GM23338 (cell line): ENCODE measurements around the gene BICRA. TPM values are rescaled to one million over a fixed set of nuclear protein-coding genes. Genes with fewer than 3 reads are reported as not detected.
A peak's percentile ranks its signal among the peaks of the same experiment; 100 is the strongest.

Source experiments
- ATAC-seq: fragments of 200-7000 bp; cut with Tn5 transposase; 3 replicates; pipeline ENCODE4 v1.9.1; 2020
- DNase-seq: peaks from one replicate; pipeline ENCODE4 v3.0.0-alpha.2; 2015; ENCODE audit warnings: low spot score
- H2AFZ ChIP-seq: fragments of 200-600 bp; sonication (generic); 2 replicates; pipeline ENCODE4 v1.8.0; 2016; ENCODE audit warnings: antibody characterized with exemption, mild to moderate bottlenecking, moderate library complexity
- H3F3A ChIP-seq: fragments of 200-600 bp; sonication (generic); replicated peaks from 2 replicates; pipeline ENCODE4 v1.8.0; 2017; ENCODE audit warnings: antibody characterized with exemption, mixed run types, low read depth
- H3K27ac ChIP-seq: fragments of 200-600 bp; sonication (generic); 2 replicates; pipeline ENCODE4 v1.6.1; 2016; ENCODE audit warnings: low read depth
- H3K27me3 ChIP-seq: fragments of 200-600 bp; sonication (generic); 2 replicates; pipeline ENCODE4 v1.8.0; 2016; ENCODE audit warnings: mild to moderate bottlenecking, mixed run types, moderate library complexity; ENCODE audit not compliant: insufficient read depth
- H3K36me3 ChIP-seq: fragments of 200-600 bp; sonication (generic); 2 replicates; pipeline ENCODE4 v1.8.0; 2016; ENCODE audit warnings: mild to moderate bottlenecking; ENCODE audit not compliant: insufficient read depth
- H3K4me1 ChIP-seq: fragments of 200-600 bp; sonication (generic); 2 replicates; pipeline ENCODE4 v1.8.0; 2016; ENCODE audit warnings: mild to moderate bottlenecking, moderate library complexity; ENCODE audit not compliant: insufficient read depth
- H3K4me2 ChIP-seq: fragments of 200-600 bp; sonication (generic); 2 replicates; pipeline ENCODE4 v1.7.1; 2017; ENCODE audit warnings: mixed run types
- H3K4me3 ChIP-seq: fragments of 200-600 bp; sonication (generic); 2 replicates; pipeline ENCODE4 v1.6.1; 2016; ENCODE audit warnings: mixed run types
- H3K79me2 ChIP-seq: fragments of 200-600 bp; sonication (generic); replicated peaks from 2 replicates; pipeline ENCODE4 v1.8.0; 2017; ENCODE audit warnings: mild to moderate bottlenecking; ENCODE audit not compliant: insufficient read depth
- H3K9me2 ChIP-seq: fragments of 200-600 bp; sonication (generic); 2 replicates; pipeline ENCODE4 v1.8.0; 2017; ENCODE audit not compliant: insufficient read depth
- H4K20me1 ChIP-seq: fragments of 200-600 bp; sonication (generic); replicated peaks from 2 replicates; pipeline ENCODE4 v1.8.0; 2017; ENCODE audit warnings: mild to moderate bottlenecking; ENCODE audit not compliant: insufficient read depth
- H3K27ac Mint-ChIP-seq: 2 replicates; pipeline ENCODE4 v1.8.0; 2020; ENCODE audit warnings: inconsistent platforms, mild to moderate bottlenecking, moderate library complexity, mixed read lengths
- H3K27me3 Mint-ChIP-seq: 3 replicates; pipeline ENCODE4 v1.8.0; 2022; ENCODE audit warnings: low read depth, mild to moderate bottlenecking, moderate library complexity, mixed read lengths, inconsistent platforms; ENCODE audit not compliant: insufficient read depth, poor library complexity
- H3K36me3 Mint-ChIP-seq: 3 replicates; pipeline ENCODE4 v1.8.0; 2021; ENCODE audit warnings: low read depth, mild to moderate bottlenecking, inconsistent platforms, moderate library complexity, mixed read lengths
- H3K4me1 Mint-ChIP-seq: 3 replicates; pipeline ENCODE4 v1.8.0; 2020; ENCODE audit warnings: mild to moderate bottlenecking, inconsistent platforms, mixed read lengths
- H3K4me3 Mint-ChIP-seq: 3 replicates; pipeline ENCODE4 v1.8.0; 2021; ENCODE audit warnings: moderate library complexity, mild to moderate bottlenecking, inconsistent platforms, mixed read lengths
- H3K9me3 Mint-ChIP-seq: 3 replicates; pipeline ENCODE4 v1.8.0; 2020; ENCODE audit warnings: moderate library complexity, mild to moderate bottlenecking, inconsistent platforms, mixed read lengths
- CREB1 ChIP-seq: fragments of 250-450 bp; sonication (Bioruptor Pico); IDR thresholded peaks from 2 replicates; pipeline ENCODE4 v1.5.0; 2020; ENCODE audit warnings: low read depth, mild to moderate bottlenecking, moderate library complexity
- EZH2 ChIP-seq: fragments of 200-600 bp; sonication (generic); IDR thresholded peaks from one replicate; pipeline ENCODE4 v1.8.0; 2017; ENCODE audit warnings: antibody characterized with exemption, mild to moderate bottlenecking, low read depth; ENCODE audit not compliant: unreplicated experiment
- EZH2phosphoT487 ChIP-seq: fragments of 200-600 bp; sonication (generic); IDR thresholded peaks from one replicate; pipeline ENCODE4 v1.8.1; 2018; ENCODE audit warnings: antibody characterized with exemption; ENCODE audit not compliant: unreplicated experiment
- JUNB ChIP-seq: IDR thresholded peaks from one replicate; pipeline ENCODE4 v1.6.1; 2016; ENCODE audit warnings: antibody characterized with exemption; ENCODE audit not compliant: unreplicated experiment
- NANOG ChIP-seq: IDR thresholded peaks from 2 replicates; pipeline ENCODE4 v1.6.1; 2016; ENCODE audit warnings: antibody characterized with exemption, borderline replicate concordance
- POLR2AphosphoS5 ChIP-seq: IDR thresholded peaks from 2 replicates; pipeline ENCODE4 v1.6.1; 2016; ENCODE audit warnings: antibody characterized with exemption, low read depth
- REST ChIP-seq: IDR thresholded peaks from one replicate; pipeline ENCODE4 v1.6.1; 2018; ENCODE audit warnings: antibody characterized with exemption; ENCODE audit not compliant: unreplicated experiment
- STAT1 ChIP-seq: IDR thresholded peaks from one replicate; pipeline ENCODE4 v1.6.1; 2016; ENCODE audit warnings: antibody characterized with exemption; ENCODE audit not compliant: unreplicated experiment
- ZNF114 ChIP-seq: fragments of 250-450 bp; sonication (Bioruptor Pico); IDR thresholded peaks from 2 replicates; pipeline ENCODE4 v1.5.0; 2020; ENCODE audit warnings: mild to moderate bottlenecking, moderate library complexity
- ZNF331 ChIP-seq: fragments of 250-450 bp; sonication (Bioruptor Pico); IDR thresholded peaks from 2 replicates; pipeline ENCODE4 v1.5.0; 2020; ENCODE audit warnings: low read depth, mild to moderate bottlenecking, moderate library complexity
- ZNF462 ChIP-seq: fragments of 250-450 bp; sonication (Bioruptor Pico); IDR thresholded peaks from 2 replicates; pipeline ENCODE4 v1.5.0; 2020; ENCODE audit warnings: mild to moderate bottlenecking, moderate library complexity
- polyA plus RNA-seq: library from polyadenylated mRNA; unstranded; fragments of >200 nt; fragmentation: Nextera tagmentation; extraction: Ambion mirVana; gene quantifications from 2 replicates; pipeline ENCODE4 v1.2.1, GENCODE V29; 2016
- total RNA-seq: library from RNA; depleted of rRNA; stranded (reverse); fragments of >200 nt; shearing (Covaris generic); gene quantifications from 2 replicates; pipeline ENCODE4 v1.2.3, GENCODE V29; 2014
- TF ChIP-seq, protein P1 (sequence below): IDR thresholded peaks from 2 replicates; pipeline ENCODE4 v1.6.1; 2016; ENCODE audit warnings: antibody characterized with exemption
- TF ChIP-seq, protein P2 (sequence below), 2 experiments: fragments of 200-600 bp in 1 of 2; sonication (generic) in 1 of 2; conservative IDR thresholded peaks; 2 replicates each; pipeline versions ENCODE4 v1.5.1 to v1.6.1; 2016 to 2017; ENCODE audit warnings: antibody characterized with exemption in 2 of 2, low read depth in 2 of 2, mild to moderate bottlenecking in 2 of 2, moderate library complexity in 1 of 2

The BICRA gene
- total and polyA plus RNA-seq, 2 experiments from 2014 or later, result 7.0 to 37.7 TPM

GRCh38 chr19:47573071-47574026, 35.6 kb upstream of the BICRA start, which contains the start of gene ZNF541:
TSS of gene ZNF541 (minus strand) at chr19:47573148. CDS start at chr19:47555856, 17,292 bp downstream.
- ATAC-seq (peak; percentile 39; the same call in 1 of the 3 replicates), DNase-seq (peak; percentile 43)
- peaks cover 11% of the 10 kb centered on the region for H3K27me3 Mint-ChIP-seq
- Histone ChIP-seq H3K27me3 (no peaks in the 10 kb centered on the region), H3K4me2 (no peak within 1 kb of the TSS), H3K27ac (no peak within 1 kb of the TSS), H3K4me3 (no peak within 1 kb of the TSS), H4K20me1 (no peaks in the 10 kb centered on the region), H3K79me2 (no peaks in the 10 kb centered on the region), H3K4me1 (0 out of 2 replicates have a peak, but pooled peaks cover 3% of the 10 kb centered on the region), H3K9me2 (no peaks in the 10 kb centered on the region), H3F3A (0 out of 2 replicates have a peak, but pooled peaks cover 2% of the 10 kb centered on the region), H3K36me3 (no peaks in the 10 kb centered on the region), H2AFZ (peak within 1 kb of the TSS; percentile 74)
- TF ChIP-seq ZNF114 (CRISPR knock-in tag) (no peak), ZNF462 (CRISPR knock-in tag) (no peak), NANOG (no peak), EZH2phosphoT487 (no peak), STAT1 (no peak), JUNB (no peak), REST (no peak), CREB1 (CRISPR knock-in tag) (no peak), ZNF331 (CRISPR knock-in tag) (no peak), POLR2AphosphoS5 (no peak), EZH2 (no peak)
- TF ChIP-seq, protein P1, sequence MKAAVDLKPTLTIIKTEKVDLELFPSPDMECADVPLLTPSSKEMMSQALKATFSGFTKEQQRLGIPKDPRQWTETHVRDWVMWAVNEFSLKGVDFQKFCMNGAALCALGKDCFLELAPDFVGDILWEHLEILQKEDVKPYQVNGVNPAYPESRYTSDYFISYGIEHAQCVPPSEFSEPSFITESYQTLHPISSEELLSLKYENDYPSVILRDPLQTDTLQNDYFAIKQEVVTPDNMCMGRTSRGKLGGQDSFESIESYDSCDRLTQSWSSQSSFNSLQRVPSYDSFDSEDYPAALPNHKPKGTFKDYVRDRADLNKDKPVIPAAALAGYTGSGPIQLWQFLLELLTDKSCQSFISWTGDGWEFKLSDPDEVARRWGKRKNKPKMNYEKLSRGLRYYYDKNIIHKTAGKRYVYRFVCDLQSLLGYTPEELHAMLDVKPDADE, result no peak
- TF ChIP-seq, protein P2, sequence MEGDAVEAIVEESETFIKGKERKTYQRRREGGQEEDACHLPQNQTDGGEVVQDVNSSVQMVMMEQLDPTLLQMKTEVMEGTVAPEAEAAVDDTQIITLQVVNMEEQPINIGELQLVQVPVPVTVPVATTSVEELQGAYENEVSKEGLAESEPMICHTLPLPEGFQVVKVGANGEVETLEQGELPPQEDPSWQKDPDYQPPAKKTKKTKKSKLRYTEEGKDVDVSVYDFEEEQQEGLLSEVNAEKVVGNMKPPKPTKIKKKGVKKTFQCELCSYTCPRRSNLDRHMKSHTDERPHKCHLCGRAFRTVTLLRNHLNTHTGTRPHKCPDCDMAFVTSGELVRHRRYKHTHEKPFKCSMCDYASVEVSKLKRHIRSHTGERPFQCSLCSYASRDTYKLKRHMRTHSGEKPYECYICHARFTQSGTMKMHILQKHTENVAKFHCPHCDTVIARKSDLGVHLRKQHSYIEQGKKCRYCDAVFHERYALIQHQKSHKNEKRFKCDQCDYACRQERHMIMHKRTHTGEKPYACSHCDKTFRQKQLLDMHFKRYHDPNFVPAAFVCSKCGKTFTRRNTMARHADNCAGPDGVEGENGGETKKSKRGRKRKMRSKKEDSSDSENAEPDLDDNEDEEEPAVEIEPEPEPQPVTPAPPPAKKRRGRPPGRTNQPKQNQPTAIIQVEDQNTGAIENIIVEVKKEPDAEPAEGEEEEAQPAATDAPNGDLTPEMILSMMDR (conservative IDR thresholded peaks at IDR 0.05; ENCODE audit: low read depth in 2 of 2), result no peak
- H3K4me1 Mint-ChIP-seq, result peaks cover 10% of the 10 kb centered on the region
- H3K36me3 Mint-ChIP-seq, result no peaks in the 10 kb centered on the region
- no peaks in the 10 kb centered on the region for H3K9me3 Mint-ChIP-seq
- no peak within 1 kb of the TSS for H3K27ac Mint-ChIP-seq
- no peak within 1 kb of the TSS for H3K4me3 Mint-ChIP-seq
